Tibial nerve (tissue), 4 donors: ENCODE results near the gene LHFPL2. TPM values are rescaled to one million over a fixed set of nuclear protein-coding genes. Genes with fewer than 3 reads are reported as not detected.
A peak's percentile ranks its signal among the peaks of the same experiment; 100 is the strongest.
"Not testable (repeated sequence)": the region's sequence is repeated elsewhere in the genome, so short reads cannot be mapped to it uniquely, and the experiment has no call there.

ENCODE experiments used
- DNase-seq, 2 donors: peaks; one replicate each; pipeline ENCODE4 v3.0.0-alpha.2; 2019; ENCODE audit warnings: low spot score in 2 of 2
- H3K27ac ChIP-seq, 4 donors: fragments of 200-600 bp; sonication (generic) in 3 of 4; one replicate each; pipeline ENCODE4 v1.5.1; 2017 to 2019; ENCODE audit warnings: mild to moderate bottlenecking in 1 of 4
- H3K27me3 ChIP-seq, 2 donors: fragments of 200-600 bp; sonication (generic) in 1 of 2; one replicate each; pipeline versions ENCODE4 v1.5.1 to v1.6.0; 2017 to 2019
- H3K36me3 ChIP-seq, 3 donors: fragments of 200-600 bp; sonication (generic); one replicate each; pipeline ENCODE4 v1.5.1; 2018 to 2019
- H3K4me1 ChIP-seq, 4 donors: fragments of 200-600 bp; sonication (generic) in 3 of 4; one replicate each; pipeline ENCODE4 v1.5.1; 2017 to 2019
- H3K4me3 ChIP-seq, 4 donors: fragments of 200-600 bp; sonication (generic) in 3 of 4; one replicate each; pipeline ENCODE4 v1.5.1; 2017 to 2019; ENCODE audit warnings: mild to moderate bottlenecking in 1 of 4, moderate library complexity in 1 of 4
- H3K9me3 ChIP-seq, 4 donors: fragments of 200-600 bp; sonication (generic) in 3 of 4; one replicate each; pipeline ENCODE4 v1.5.1; 2017 to 2019
- CTCF ChIP-seq, 5 experiments: fragments of 200-600 bp in 3 of 5; fragments of 450-650 bp in 2 of 5; sonication (generic) in 3 of 5; IDR thresholded peaks; one replicate each; pipeline ENCODE4 v1.5.1; 2016 to 2019; ENCODE audit warnings: antibody characterized with exemption in 5 of 5, mild to moderate bottlenecking in 3 of 5, moderate library complexity in 2 of 5
- EP300 ChIP-seq, 2 donors: sonication (generic); formaldehyde crosslinking; IDR thresholded peaks; one replicate each; pipeline ENCODE4 v1.6.1; 2017; ENCODE audit warnings: antibody characterized with exemption in 2 of 2, mild to moderate bottlenecking in 1 of 2
- POLR2A ChIP-seq, 2 donors: fragments of 450-650 bp; IDR thresholded peaks; one replicate each; pipeline ENCODE4 v1.6.1; 2017; ENCODE audit warnings: antibody characterized with exemption in 2 of 2, mild to moderate bottlenecking in 2 of 2, moderate library complexity in 2 of 2
- WGBS, 2 donors: methylation state at CpG; one replicate each; pipeline ENCODE4 v1.1.5; 2018; 5-methylcytosine and 5-hydroxymethylcytosine counted together
- total RNA-seq, 4 donors: library from RNA; depleted of rRNA; stranded (reverse); fragments of >200 nt; gene quantifications; one replicate each; pipeline ENCODE4 v1.1.0, GENCODE V29; 2016

Gene LHFPL2
- total RNA-seq, 4 donors from 2014 or later, result 19.7 to 48.9 (median 27.4) TPM

GRCh38 chr5:78670701-78671269 is 22.2 kb upstream of the LHFPL2 start:
- 62 to 69% methylated on average over 2 of the region's 2 CpGs for WGBS, 2 donors
- H3K9me3 ChIP-seq, result no peaks in the 10 kb centered on the region

DNA sequence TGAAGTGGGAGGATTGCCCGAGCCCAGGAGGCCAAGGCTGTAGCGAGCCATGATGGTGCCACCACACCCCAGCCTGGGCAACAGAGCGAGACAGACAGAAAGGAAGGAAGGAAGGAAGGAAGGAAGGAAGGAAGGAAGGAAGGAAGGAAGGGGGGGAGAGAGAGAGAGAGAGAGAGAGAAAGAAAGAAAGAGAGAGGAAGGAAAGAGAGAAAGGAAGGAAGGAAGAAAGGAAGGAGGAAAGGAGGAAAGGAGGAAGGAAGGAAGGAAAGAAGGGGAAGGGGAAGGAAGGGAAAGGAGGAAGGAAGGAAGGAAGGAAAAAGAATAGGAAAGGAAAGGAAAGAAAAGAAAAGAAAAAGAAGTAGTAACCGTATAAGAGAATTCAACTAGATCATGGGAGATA is 20.8 kb upstream of the LHFPL2 start:
- no peaks in the 10 kb centered on the region for H3K27me3 ChIP-seq
- H3K27ac ChIP-seq, result no peak overlapping the region
- no peaks in the 10 kb centered on the region for H3K4me1 ChIP-seq
- TF ChIP-seq POLR2A (IDR thresholded peaks at IDR 0.05), result no peak
- TF ChIP-seq EP300 (IDR thresholded peaks at IDR 0.05), result no peak
- TF ChIP-seq CTCF (IDR thresholded peaks at IDR 0.05), result no peak
- 98 to 100% methylated on average over 3 to 4 of the region's 4 CpGs for WGBS, 2 donors
- DNase-seq, result no peak
- H3K36me3 ChIP-seq, result no peaks in the 10 kb centered on the region
- H3K4me3 ChIP-seq, result no peak overlapping the region
- no peaks in the 10 kb centered on the region for H3K9me3 ChIP-seq

More at GRCh38 chr5:78670701-78671269, 22.2 kb upstream of the LHFPL2 start:
- Histone ChIP-seq H3K4me3 (no peak overlapping the region), H3K27ac (no peak overlapping the region), H3K4me1 (no peaks in the 10 kb centered on the region), H3K36me3 (no peaks in the 10 kb centered on the region), H3K27me3 (no peaks in the 10 kb centered on the region)
- no peak for DNase-seq
- TF ChIP-seq EP300 (IDR thresholded peaks at IDR 0.05) (no peak), CTCF (IDR thresholded peaks at IDR 0.05) (no peak), POLR2A (IDR thresholded peaks at IDR 0.05) (no peak)

- Histone ChIP-seq H3K4me3 (no peak overlapping the region), H3K27ac (no peak overlapping the region), H3K9me3 (no peaks in the 10 kb centered on the region), H3K4me1 (no peaks in the 10 kb centered on the region), H3K36me3 (no peaks in the 10 kb centered on the region), H3K27me3 (no peaks in the 10 kb centered on the region)
- WGBS, 2 donors, result 93 to 95% methylated on average over 5 of the region's 5 CpGs
- no peak for DNase-seq
- TF ChIP-seq POLR2A (IDR thresholded peaks at IDR 0.05) (no peak), EP300 (IDR thresholded peaks at IDR 0.05) (no peak), CTCF (IDR thresholded peaks at IDR 0.05) (no peak)
Measured at GRCh38 chr5:78667461-78668103, 19.0 kb upstream of the LHFPL2 start.

- DNase-seq, result not testable (repeated sequence)
- 100% methylated on average over 1 of the region's 1 CpG for WGBS, 2 donors
Measured at GRCh38 chr5:78666975-78667374, 18.4 kb upstream of the LHFPL2 start.

DNA sequence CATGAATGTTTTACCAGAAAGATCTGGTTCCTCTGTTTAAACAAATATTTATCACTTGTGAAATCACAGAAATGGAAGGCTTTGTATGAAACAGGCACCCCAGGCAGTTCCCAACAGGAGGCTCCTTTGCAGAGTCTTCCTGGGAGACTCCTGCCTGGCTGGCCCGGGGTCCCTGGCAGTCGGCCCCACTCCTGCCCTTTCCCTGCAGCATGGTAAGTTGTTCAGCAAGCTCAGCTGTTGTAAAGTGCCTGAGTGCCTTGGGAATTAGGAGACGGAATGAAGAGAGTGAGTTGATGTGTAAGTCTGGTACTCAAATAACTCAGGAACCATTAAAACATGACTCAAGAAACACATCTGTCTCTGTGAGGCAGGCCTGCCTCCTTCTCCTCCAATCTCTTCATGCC is 17.5 kb upstream of the LHFPL2 start:
- Histone ChIP-seq H3K36me3 (no peaks in the 10 kb centered on the region), H3K4me3 (no peak overlapping the region), H3K9me3 (no peaks in the 10 kb centered on the region), H3K27ac (peak overlapping the region in 1 of 4 donors; percentile 9), H3K4me1 (no peaks in the 10 kb centered on the region), H3K27me3 (no peaks in the 10 kb centered on the region)
- no peak for DNase-seq
- TF ChIP-seq EP300 (IDR thresholded peaks at IDR 0.05) (no peak), POLR2A (IDR thresholded peaks at IDR 0.05) (no peak), CTCF (IDR thresholded peaks at IDR 0.05) (no peak)
- WGBS, 2 donors, result 48 to 69% methylated on average over 2 to 3 of the region's 3 CpGs

More at GRCh38 chr5:78666975-78667374, 18.4 kb upstream of the LHFPL2 start:
- not testable (repeated sequence) for H3K36me3 ChIP-seq, H3K4me1 ChIP-seq, H3K27me3 ChIP-seq, H3K9me3 ChIP-seq, H3K27ac ChIP-seq, H3K4me3 ChIP-seq
